Airway epithelial cell (primary cell): ENCODE measurements around the gene TFB2M. TPM values are rescaled to one million over a fixed set of nuclear protein-coding genes. Genes with fewer than 3 reads are reported as not detected.

Source experiments
- total RNA-seq: library from RNA; depleted of rRNA; stranded (reverse); fragments of >200 nt; gene quantifications from 2 replicates; pipeline ENCODE4 v1.2.3, GENCODE V29; 2015

The TFB2M gene
- total RNA-seq = 11.6 and 13.8 TPM in 2 replicates

DNA sequence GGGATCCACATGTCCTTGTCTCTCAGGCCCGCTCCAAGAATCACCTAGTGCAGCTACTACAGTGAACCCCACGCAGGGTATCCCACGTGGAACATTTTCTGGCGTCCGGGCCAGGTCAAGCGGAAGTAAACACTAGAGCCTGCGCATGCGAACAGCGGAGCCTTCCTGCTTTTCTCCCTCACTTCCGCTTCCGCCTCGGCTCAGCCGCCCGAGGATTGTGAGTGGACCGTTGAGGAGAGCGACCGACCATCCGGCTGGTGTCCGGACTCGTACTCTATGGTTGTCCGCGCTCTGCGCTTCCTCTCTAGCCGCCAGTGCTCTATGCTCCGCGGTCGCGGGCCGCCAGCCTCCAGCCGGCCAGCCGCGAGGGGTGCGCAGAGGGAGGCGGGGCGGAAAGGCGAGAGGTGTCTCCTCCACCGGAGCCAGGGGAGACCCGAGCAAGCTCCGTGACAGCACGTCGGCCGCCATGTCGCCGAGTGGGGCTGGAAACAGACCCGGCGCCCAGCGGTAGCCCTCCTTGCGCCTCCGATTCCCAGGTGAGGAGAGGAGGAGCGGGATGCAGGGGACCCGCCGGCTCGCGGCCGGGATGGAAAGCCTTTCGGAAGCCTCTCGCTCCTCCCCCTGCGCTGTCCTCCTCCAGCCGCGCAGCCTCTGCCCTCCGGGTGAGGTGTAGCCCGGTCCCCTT lies at the start of gene TFB2M, which contains the start of gene CNST:
Gene TFB2M, minus strand, starts transcription at position 134 of the 685 bp plus-strand sequence. Its CDS starts 123 bp downstream, at position 11.
Gene CNST, plus strand, starts transcription at position 329 of the 685 bp plus-strand sequence. CDS start 25,107 bp downstream, outside the sequence.

GRCh38 chr1:246506674-246507481 lies 59.2 kb downstream of the TFB2M start, which contains the start of gene SMYD3:
Gene SMYD3, minus strand, starts transcription at chr1:246507279.

Other genes starting within 250 kb of the TFB2M start
- 15.2 and 20.8 TPM in 2 replicates for gene SMYD3, start 59.0 kb downstream of the TFB2M start, total RNA-seq
- gene CNST, start 195 bp upstream of the TFB2M start, total RNA-seq = 4.9 and 6.0 TPM in 2 replicates
- gene SCCPDH, start 158.1 kb upstream of the TFB2M start, total RNA-seq = 6.5 and 10.0 TPM in 2 replicates